Activated naive CD4-positive, alpha-beta T cell treated with anti-CD3 and anti-CD28 coated beads for 36 hours (primary cell): ENCODE results near the gene SCUBE1. TPM values are rescaled to one million over a fixed set of nuclear protein-coding genes. Genes with fewer than 3 reads are reported as not detected.

Experiments used
- CTCF ChIA-PET: fragments of 350-600 bp; sonication (Branson Sonifier 250); formaldehyde crosslinking; loops from one replicate; lab custom pipeline; 2021; ENCODE audit warnings: antibody characterized with exemption; lab: Charles Lee
- DNase-seq: peaks from one replicate; pipeline ENCODE4 v3.0.0-alpha.2; 2020
- H3K27ac Mint-ChIP-seq: one replicate; pipeline ENCODE4 v1.8.0; 2021; ENCODE audit warnings: mild to moderate bottlenecking, mixed read lengths
- H3K27me3 Mint-ChIP-seq: one replicate; pipeline ENCODE4 v1.8.0; 2021; ENCODE audit warnings: low read depth, mixed read lengths
- H3K36me3 Mint-ChIP-seq: one replicate; pipeline ENCODE4 v1.8.0; 2021; ENCODE audit warnings: low read depth, mixed read lengths
- H3K4me1 Mint-ChIP-seq: one replicate; pipeline ENCODE4 v1.8.0; 2021; ENCODE audit warnings: low read depth, mixed read lengths
- H3K4me3 Mint-ChIP-seq: one replicate; pipeline ENCODE4 v1.8.0; 2021; ENCODE audit warnings: mild to moderate bottlenecking, moderate library complexity, mixed read lengths
- H3K9me3 Mint-ChIP-seq: one replicate; pipeline ENCODE4 v1.8.0; 2021; ENCODE audit warnings: mixed read lengths
- intact Hi-C: fragments of 100-400 bp; cut with micrococcal nuclease; formaldehyde crosslinking; loops from one replicate; pipeline ENCODE4 v1.15.1; 2023
- total RNA-seq, 2 experiments: library from RNA; stranded (reverse); gene quantifications; one replicate each; pipeline ENCODE4 v1.2.3, GENCODE V29; 2021

SCUBE1 gene
- total RNA-seq, 2 experiments from 2014 or later = not detected

GRCh38 chr22:43279867-43280522 is 63.2 kb downstream of the SCUBE1 start:
- Mint-ChIP-seq H3K27ac (no peak overlapping the region), H3K36me3 (no peaks in the 10 kb centered on the region), H3K9me3 (no peaks in the 10 kb centered on the region), H3K27me3 (no peaks in the 10 kb centered on the region), H3K4me3 (no peak overlapping the region), H3K4me1 (no peaks in the 10 kb centered on the region)
- CTCF ChIA-PET = no interaction called here
- DNase-seq = no peak
- intact Hi-C loops = no loop called here

GRCh38 chr22:43277987-43278601 is 65.1 kb downstream of the SCUBE1 start:
- no peak for DNase-seq
- Mint-ChIP-seq H3K27ac (no peak overlapping the region), H3K27me3 (no peaks in the 10 kb centered on the region), H3K4me1 (no peaks in the 10 kb centered on the region), H3K4me3 (no peak overlapping the region), H3K9me3 (no peaks in the 10 kb centered on the region), H3K36me3 (no peaks in the 10 kb centered on the region)
- intact Hi-C loops = no loop called here
- CTCF ChIA-PET = interaction anchor here (1.6 kb wide), 1 partner anchor 68 kb away, joined by 7 read pairs; no protein-coding TSS in a partner anchor

GRCh38 chr22:43277091-43277490 is 66.1 kb downstream of the SCUBE1 start:
- H3K4me3 Mint-ChIP-seq = no peak overlapping the region
- intact Hi-C loops = no loop called here
- no peak overlapping the region for H3K27ac Mint-ChIP-seq
- DNase-seq = no peak
- no peaks in the 10 kb centered on the region for H3K36me3 Mint-ChIP-seq
- no peaks in the 10 kb centered on the region for H3K9me3 Mint-ChIP-seq
- no peaks in the 10 kb centered on the region for H3K4me1 Mint-ChIP-seq
- CTCF ChIA-PET = interaction anchor here (1.6 kb wide), 1 partner anchor 69 kb away, joined by 7 read pairs; no protein-coding TSS in a partner anchor
- no peaks in the 10 kb centered on the region for H3K27me3 Mint-ChIP-seq

- Mint-ChIP-seq H3K4me1 (no peaks in the 10 kb centered on the region), H3K4me3 (no peak overlapping the region), H3K36me3 (no peaks in the 10 kb centered on the region), H3K9me3 (no peaks in the 10 kb centered on the region), H3K27ac (no peak overlapping the region), H3K27me3 (no peaks in the 10 kb centered on the region)
- CTCF ChIA-PET = no interaction called here
- intact Hi-C loops = no loop called here
- DNase-seq = no peak
Observed at GRCh38 chr22:43276321-43276720, 66.9 kb downstream of the SCUBE1 start.

- intact Hi-C loops = loop anchor here (2.0 kb wide), 1 partner anchor 45 kb away; no protein-coding TSS in a partner anchor
- H3K27ac Mint-ChIP-seq = no peak overlapping the region
Observed at GRCh38 chr22:43275545-43276317, 67.4 kb downstream of the SCUBE1 start.

GRCh38 chr22:43274595-43275240 is 68.5 kb downstream of the SCUBE1 start:
- Mint-ChIP-seq H3K27me3 (no peaks in the 10 kb centered on the region), H3K9me3 (no peaks in the 10 kb centered on the region), H3K36me3 (no peaks in the 10 kb centered on the region), H3K4me3 (no peak overlapping the region), H3K27ac (no peak overlapping the region), H3K4me1 (no peaks in the 10 kb centered on the region)
- intact Hi-C loops = loop anchor here (1.0 to 2.0 kb wide), 3 partner anchors 44 to 111 kb away; no protein-coding TSS in a partner anchor
- DNase-seq = no peak
- CTCF ChIA-PET = interaction anchor here (0.6 to 3.1 kb wide), 13 partner anchors 9 to 111 kb away, joined by 3 to 42 read pairs (median 4); no protein-coding TSS in a partner anchor

More at GRCh38 chr22:43275545-43276317, 67.4 kb downstream of the SCUBE1 start:
- no peak for DNase-seq
- H3K4me3 Mint-ChIP-seq = no peak overlapping the region
- no peaks in the 10 kb centered on the region for H3K36me3 Mint-ChIP-seq
- CTCF ChIA-PET = interaction anchor here (0.8 to 0.9 kb wide), 2 partner anchors 68 to 70 kb away, joined by 4 to 5 read pairs; no protein-coding TSS in a partner anchor
- H3K27me3 Mint-ChIP-seq = no peaks in the 10 kb centered on the region
- no peaks in the 10 kb centered on the region for H3K9me3 Mint-ChIP-seq
- H3K4me1 Mint-ChIP-seq = no peaks in the 10 kb centered on the region

- CTCF ChIA-PET = interaction anchor here (0.6 to 3.1 kb wide), 22 partner anchors 8 to 478 kb away, joined by 3 to 42 read pairs (median 4); no protein-coding TSS in a partner anchor
- H3K9me3 Mint-ChIP-seq = no peaks in the 10 kb centered on the region
- DNase-seq = peak; percentile 62
- H3K27ac Mint-ChIP-seq = no peak overlapping the region
- no peaks in the 10 kb centered on the region for H3K4me1 Mint-ChIP-seq
- intact Hi-C loops = loop anchor here (1.0 to 2.0 kb wide), 3 partner anchors 43 to 111 kb away; no protein-coding TSS in a partner anchor
- no peak overlapping the region for H3K4me3 Mint-ChIP-seq
- no peaks in the 10 kb centered on the region for H3K36me3 Mint-ChIP-seq
- no peaks in the 10 kb centered on the region for H3K27me3 Mint-ChIP-seq
Observed at GRCh38 chr22:43273902-43274484, 69.2 kb downstream of the SCUBE1 start.

- Mint-ChIP-seq H3K36me3 (no peaks in the 10 kb centered on the region), H3K27ac (no peak overlapping the region), H3K27me3 (no peaks in the 10 kb centered on the region), H3K4me3 (no peak overlapping the region), H3K9me3 (no peaks in the 10 kb centered on the region), H3K4me1 (no peaks in the 10 kb centered on the region)
- CTCF ChIA-PET = interaction anchor here (0.8 to 3.1 kb wide), 14 partner anchors 9 to 134 kb away, joined by 3 to 42 read pairs (median 5); no protein-coding TSS in a partner anchor
- no peak for DNase-seq
- intact Hi-C loops = no loop called here
Observed at GRCh38 chr22:43272869-43273318, 70.3 kb downstream of the SCUBE1 start.

GRCh38 chr22:43272301-43272700 is 70.9 kb downstream of the SCUBE1 start:
- CTCF ChIA-PET = interaction anchor here (1.0 to 3.1 kb wide), 5 partner anchors 72 to 117 kb away, joined by 4 to 42 read pairs (median 7); no protein-coding TSS in a partner anchor
- intact Hi-C loops = no loop called here
- Mint-ChIP-seq H3K4me3 (no peak overlapping the region), H3K36me3 (no peaks in the 10 kb centered on the region), H3K27ac (no peak overlapping the region), H3K27me3 (no peaks in the 10 kb centered on the region), H3K4me1 (no peaks in the 10 kb centered on the region), H3K9me3 (no peaks in the 10 kb centered on the region)
- no peak for DNase-seq

- intact Hi-C loops = no loop called here
- H3K36me3 Mint-ChIP-seq = no peaks in the 10 kb centered on the region
- H3K27me3 Mint-ChIP-seq = no peaks in the 10 kb centered on the region
- no peaks in the 10 kb centered on the region for H3K4me1 Mint-ChIP-seq
- no peak overlapping the region for H3K27ac Mint-ChIP-seq
- no peak overlapping the region for H3K4me3 Mint-ChIP-seq
- no peak for DNase-seq
- no peaks in the 10 kb centered on the region for H3K9me3 Mint-ChIP-seq
- CTCF ChIA-PET = interaction anchor here (0.7 to 1.7 kb wide), 2 partner anchors 75 to 1058 kb away, joined by 3 to 12 read pairs; no protein-coding TSS in a partner anchor
Observed at GRCh38 chr22:43270949-43271348, 72.2 kb downstream of the SCUBE1 start.

GRCh38 chr22:43270314-43270908 is 72.8 kb downstream of the SCUBE1 start:
- Mint-ChIP-seq H3K27ac (no peak overlapping the region), H3K27me3 (no peaks in the 10 kb centered on the region), H3K4me1 (no peaks in the 10 kb centered on the region), H3K36me3 (no peaks in the 10 kb centered on the region), H3K4me3 (no peak overlapping the region), H3K9me3 (no peaks in the 10 kb centered on the region)
- intact Hi-C loops = no loop called here
- CTCF ChIA-PET = interaction anchor here (0.5 to 1.7 kb wide), 4 partner anchors 41 to 116 kb away, joined by 3 to 12 read pairs (median 3); no protein-coding TSS in a partner anchor
- no peak for DNase-seq
